GM12891 (cell line): ENCODE data around the gene MAPK1.
"Not testable (repeated sequence)": the region's sequence is repeated elsewhere in the genome, so short reads cannot be mapped to it uniquely, and the experiment has no call there.

ENCODE experiments used
- DNase-seq: peaks from one replicate; pipeline ENCODE4 v3.0.0; 2011; ENCODE audit warnings: low spot score; ENCODE audit not compliant: insufficient read length
- FAIRE-seq: peaks from 2 replicates; lab custom pipeline; 2011; peaks lifted over from hg19 to GRCh38; lab: Jason Lieb, UNC
- PAX5 ChIP-seq: IDR thresholded peaks from 2 replicates; pipeline ENCODE4 v1.6.1; 2011; ENCODE audit warnings: low read length, moderate library complexity, mild to moderate bottlenecking; ENCODE audit not compliant: insufficient read depth, severe bottlenecking
- POLR2A ChIP-seq: IDR thresholded peaks from 2 replicates; pipeline ENCODE4 v1.6.1; 2011; ENCODE audit warnings: low read depth, low read length, control low read depth
- POLR2AphosphoS5 ChIP-seq: IDR thresholded peaks from 2 replicates; pipeline ENCODE4 v1.6.1; 2011; ENCODE audit warnings: low read depth, low read length, control low read depth
- POU2F2 ChIP-seq: IDR thresholded peaks from 2 replicates; pipeline ENCODE4 v1.6.1; 2011; ENCODE audit warnings: low read depth, mild to moderate bottlenecking, control low read depth, low read length, moderate library complexity
- SPI1 ChIP-seq: IDR thresholded peaks from 2 replicates; pipeline ENCODE4 v1.6.1; 2011; ENCODE audit warnings: low read depth, low read length, control low read depth
- TAF1 ChIP-seq: IDR thresholded peaks from 2 replicates; pipeline ENCODE4 v1.6.1; 2011; ENCODE audit warnings: low read depth, low read length, control low read depth

MAPK1 gene

DNA sequence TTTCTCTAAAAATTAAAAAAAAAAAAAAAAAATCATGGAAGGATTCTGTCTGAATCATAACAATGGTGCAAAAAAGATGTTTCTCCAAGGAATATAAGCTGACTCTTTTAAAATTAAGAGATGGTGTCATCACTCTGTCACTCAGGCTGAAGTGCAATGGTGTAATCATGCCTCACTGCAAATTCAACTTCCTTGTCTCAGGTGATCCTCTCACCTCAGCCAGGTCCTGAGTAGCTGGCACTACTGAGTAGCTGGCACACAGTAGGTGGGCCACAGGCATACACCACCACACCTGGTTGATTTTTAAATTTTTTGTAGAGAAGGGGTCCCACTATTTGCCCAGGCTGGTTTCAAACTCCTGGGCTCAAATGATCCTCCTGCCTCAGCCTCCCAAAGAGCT lies 77.1 kb downstream of the MAPK1 start:
- DNase-seq (no peak), FAIRE-seq (no peak)
- no peak for TF ChIP-seq TAF1
- TF ChIP-seq POLR2AphosphoS5, result no peak
- no peak for TF ChIP-seq POU2F2
- no peak for TF ChIP-seq PAX5
- TF ChIP-seq SPI1, result no peak

DNA sequence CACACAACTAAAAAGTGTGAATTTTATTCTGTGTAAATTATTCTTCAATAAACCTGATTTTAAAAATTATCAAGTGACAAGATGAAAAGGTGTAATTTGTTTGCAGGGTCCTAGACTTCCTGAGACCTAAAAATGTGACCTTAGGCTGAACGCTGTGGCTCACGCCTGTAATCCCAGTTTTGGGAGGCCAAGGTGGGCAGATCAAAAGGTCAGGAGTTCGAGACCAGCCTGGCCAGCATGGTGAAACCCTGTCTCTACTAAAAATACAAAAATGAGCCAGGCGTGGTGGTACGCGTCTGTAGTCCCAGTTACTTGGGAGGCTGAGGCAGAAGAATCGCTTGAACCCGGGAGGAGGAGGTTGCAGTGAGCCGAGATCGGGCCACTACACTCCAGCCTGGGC lies 79.9 kb downstream of the MAPK1 start:
- FAIRE-seq, DNase-seq: not testable (repeated sequence)

DNA sequence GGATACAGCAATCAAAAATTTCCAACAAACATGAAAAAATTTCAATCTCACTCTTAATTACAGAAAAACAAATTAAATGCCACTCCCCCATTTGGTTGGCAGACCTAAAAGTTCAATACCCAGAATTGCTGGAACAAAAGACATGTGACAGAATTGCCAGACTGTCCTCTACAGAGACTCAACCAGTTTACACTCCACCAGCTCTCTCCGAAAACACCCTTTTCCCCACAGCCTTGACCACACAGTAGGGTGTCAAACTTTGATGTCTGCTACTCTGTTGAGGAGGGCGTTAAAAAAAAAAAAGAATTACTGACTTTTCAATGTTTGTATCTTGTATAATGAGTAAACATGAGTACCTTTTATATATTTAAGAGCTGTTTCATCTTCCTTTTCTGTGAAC lies 87.2 kb downstream of the MAPK1 start:
- FAIRE-seq (no peak), DNase-seq (no peak)
- no peak for TF ChIP-seq PAX5
- no peak for TF ChIP-seq POLR2A
- no peak for TF ChIP-seq POU2F2
- TF ChIP-seq TAF1, result no peak
- TF ChIP-seq POLR2AphosphoS5, result no peak
- TF ChIP-seq SPI1, result no peak

DNA sequence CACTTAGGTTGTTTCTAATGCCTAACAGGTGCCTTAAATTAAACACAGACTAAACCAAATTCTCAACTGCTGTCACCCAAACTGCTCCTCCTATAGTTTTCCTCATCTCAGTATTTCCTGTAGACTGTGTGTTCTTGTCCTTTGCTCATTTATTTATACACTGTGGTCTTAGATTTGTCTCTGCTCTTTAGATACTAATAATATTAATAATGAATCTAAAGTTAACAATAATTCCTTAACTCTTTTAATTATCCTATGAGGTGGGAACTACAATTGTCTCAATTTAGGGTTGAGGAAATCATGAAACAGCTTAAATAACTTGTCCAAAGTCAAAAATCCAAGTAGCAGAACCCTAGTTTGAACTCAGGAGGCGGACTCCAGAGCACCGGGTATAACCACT lies 88.0 kb downstream of the MAPK1 start:
- no peak for TF ChIP-seq TAF1
- TF ChIP-seq POU2F2, result no peak
- no peak for TF ChIP-seq POLR2AphosphoS5
- TF ChIP-seq PAX5, result no peak
- TF ChIP-seq SPI1, result no peak
- TF ChIP-seq POLR2A, result no peak
- FAIRE-seq, result no peak
- DNase-seq, result no peak

DNA sequence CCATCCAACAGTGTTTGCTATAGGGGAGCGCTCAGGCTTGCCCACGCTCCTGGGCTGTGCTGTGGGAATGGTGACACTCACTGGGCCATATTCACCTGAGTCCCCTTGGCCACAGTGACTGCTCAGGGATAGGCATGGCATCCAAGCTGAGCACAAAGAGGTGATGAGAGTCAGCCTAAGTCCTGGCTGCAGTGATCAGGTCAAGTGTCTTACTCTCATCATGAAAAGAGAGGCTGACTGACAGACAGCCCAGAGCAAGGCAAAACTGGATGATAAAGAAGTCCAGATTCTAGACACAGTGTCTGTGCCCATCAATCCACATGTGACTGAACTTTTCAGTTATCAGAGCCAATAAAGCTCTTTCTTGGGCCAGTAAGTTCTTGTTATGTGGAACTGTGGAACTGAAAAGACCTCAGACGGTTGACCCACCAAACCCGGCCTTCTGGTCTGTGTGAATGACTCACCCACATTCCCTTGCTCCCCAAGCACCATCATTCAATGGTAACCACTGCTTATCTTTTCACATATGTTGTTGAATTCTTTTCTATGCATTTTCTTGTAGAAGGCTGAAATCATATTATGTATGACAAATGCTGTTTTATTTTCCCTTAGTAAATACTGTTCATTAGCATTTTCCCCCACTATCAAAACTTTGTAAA lies 88.6 kb downstream of the MAPK1 start:
- FAIRE-seq (no peak), DNase-seq (no peak)
- TF ChIP-seq TAF1 (no peak), PAX5 (no peak), POLR2A (no peak), POU2F2 (no peak), SPI1 (no peak)

DNA sequence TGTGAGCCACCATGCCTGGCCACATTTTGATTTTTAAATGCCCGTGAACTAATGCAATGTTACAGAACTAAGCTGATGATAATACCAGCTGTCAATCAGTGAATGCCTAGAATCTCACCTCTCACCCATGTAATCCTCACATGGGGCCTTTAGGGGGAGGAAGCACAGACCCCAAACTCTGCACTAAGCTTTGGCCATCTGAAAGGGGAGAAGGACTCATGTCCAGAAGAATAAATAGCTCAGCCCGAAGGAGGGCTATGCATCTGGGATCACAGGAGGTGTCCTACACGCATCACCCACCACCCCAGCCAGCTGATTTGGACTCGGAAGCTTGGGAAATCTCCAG lies 95.8 kb downstream of the MAPK1 start:
- TF ChIP-seq POLR2A (no peak), POU2F2 (no peak), POLR2AphosphoS5 (no peak), SPI1 (no peak), TAF1 (no peak), PAX5 (no peak)
- no peak for DNase-seq
- FAIRE-seq, result no peak

DNA sequence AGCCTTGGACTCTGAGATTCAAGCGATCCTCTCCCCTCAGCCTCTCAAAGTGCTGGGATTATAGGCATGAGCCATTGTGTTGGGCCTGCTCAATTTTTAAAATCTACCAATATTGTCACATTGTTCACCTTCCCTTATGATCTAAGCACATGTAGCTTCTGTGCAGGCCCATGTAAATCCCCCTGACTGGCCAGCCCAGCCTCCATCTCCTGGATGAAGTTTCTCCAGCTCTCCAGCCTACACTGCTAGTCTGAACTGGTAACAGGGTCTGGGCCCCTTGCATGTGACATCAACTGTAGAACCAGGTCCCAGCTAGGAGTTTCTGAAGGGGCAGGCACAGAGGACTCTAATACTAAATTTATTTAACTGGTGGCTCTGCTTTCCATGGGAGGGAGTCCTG lies 99.0 kb downstream of the MAPK1 start:
- no peak for DNase-seq
- FAIRE-seq, result no peak
- no peak for TF ChIP-seq SPI1
- no peak for TF ChIP-seq POLR2A
- no peak for TF ChIP-seq POU2F2
- no peak for TF ChIP-seq POLR2AphosphoS5
- no peak for TF ChIP-seq TAF1
- no peak for TF ChIP-seq PAX5

DNA sequence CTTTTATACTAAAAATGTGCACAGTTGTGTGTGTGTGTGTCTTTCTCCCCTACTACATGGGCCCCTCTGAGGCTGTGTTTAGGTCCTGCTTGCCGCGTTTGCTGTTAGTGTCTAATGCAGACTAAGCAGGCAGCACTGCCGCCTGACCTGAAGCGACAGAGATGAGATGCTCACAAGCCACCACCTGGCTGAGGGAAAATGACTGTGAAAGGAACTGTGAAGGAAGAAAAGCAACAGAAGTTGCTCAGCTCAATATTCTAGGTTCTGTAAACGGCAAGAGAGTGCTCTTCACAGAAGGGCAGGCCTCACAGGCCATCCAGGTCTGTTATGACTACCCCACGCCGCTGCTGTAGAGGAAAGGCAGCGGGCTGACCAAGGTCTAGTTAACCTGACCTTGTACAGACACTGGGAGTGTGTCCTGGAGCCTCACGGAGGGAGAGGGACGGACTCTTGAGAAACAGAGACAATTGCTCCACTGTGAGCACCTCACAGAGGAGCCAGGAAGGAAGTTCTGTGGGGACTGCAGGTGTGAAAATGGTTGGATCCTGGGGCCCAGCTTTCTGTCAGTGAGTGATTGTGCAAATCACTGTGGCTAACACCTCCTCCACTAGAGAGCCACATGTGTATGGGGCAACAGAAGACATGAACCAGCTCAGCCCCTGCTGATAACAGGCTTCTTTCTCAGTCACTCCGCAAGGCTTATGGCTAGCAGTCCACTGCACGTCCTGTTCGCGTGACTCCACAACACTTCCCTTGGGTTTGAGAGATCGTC lies 100.6 kb downstream of the MAPK1 start:
- no peak for DNase-seq
- no peak for FAIRE-seq
- TF ChIP-seq POLR2AphosphoS5, result no peak
- TF ChIP-seq PAX5, result no peak
- TF ChIP-seq POU2F2, result no peak
- no peak for TF ChIP-seq POLR2A
- no peak for TF ChIP-seq SPI1
- TF ChIP-seq TAF1, result no peak

DNA sequence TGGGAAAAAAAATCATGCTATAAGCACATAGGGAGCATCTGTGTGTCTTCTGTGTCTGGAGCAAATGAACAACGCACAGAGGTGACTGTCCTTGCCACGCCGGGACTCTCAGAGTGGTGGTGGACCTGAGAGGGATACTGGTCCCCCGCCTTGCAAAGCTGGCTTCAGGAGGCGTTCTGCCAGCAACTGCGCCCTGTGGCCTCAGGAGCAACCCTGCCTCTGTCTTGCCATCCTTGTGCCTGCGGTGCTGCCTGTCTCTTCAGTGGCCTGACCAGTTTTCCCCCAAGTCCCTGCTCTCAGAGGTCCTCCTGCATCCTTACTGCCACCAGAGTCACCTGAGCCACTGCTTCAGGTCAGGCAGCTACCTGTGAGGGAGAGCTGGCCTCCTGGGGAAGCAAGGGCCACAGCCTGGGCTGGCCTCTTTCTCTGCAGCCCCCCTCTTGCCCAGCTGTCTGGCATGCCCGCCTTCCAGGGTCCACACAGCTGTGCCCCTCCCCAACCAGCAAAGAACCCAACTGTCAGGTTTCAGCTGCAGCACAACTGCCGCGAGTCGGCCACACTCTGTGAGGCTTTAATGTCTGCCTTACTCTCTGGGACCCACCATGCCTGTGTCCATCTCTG lies 101.4 kb downstream of the MAPK1 start:
- TF ChIP-seq POU2F2 (no peak), POLR2A (no peak), TAF1 (no peak)
- DNase-seq, result no peak
- no peak for FAIRE-seq
